K562 (cell line): ENCODE results near the gene HSPB7. TPM values are rescaled to one million over a fixed set of nuclear protein-coding genes. Genes with fewer than 3 reads are reported as not detected.
"Not testable (repeated sequence)": the region's sequence is repeated elsewhere in the genome, so short reads cannot be mapped to it uniquely, and the experiment has no call there.

Experiments
- ATAC-seq: fragments of 200-7000 bp; cut with Tn5 transposase; 3 replicates; pipeline ENCODE4 v1.9.1; 2020; ENCODE audit warnings: moderate library complexity
- BruUV-seq: library from RNA; stranded (reverse); fragments of 400-500 nt; replicated peaks from 2 replicates; lab custom pipeline; 2021; lab: Mats Ljungman, UMichigan
- CTCF ChIA-PET: fragments of 300-600 bp; formaldehyde crosslinking; extraction: SDS; loops from one replicate; lab custom pipeline; 2021; ENCODE audit warnings: low intra/inter-chr PET ratio; lab: Yijun Ruan, JAX
- POLR2A ChIA-PET: fragments of 300-600, 350-650 bp; sonication (Branson Sonifier 250); formaldehyde crosslinking; extraction: SDS; loops from one replicate; lab custom pipeline; 2021; ENCODE audit warnings: antibody characterized with exemption, inconsistent platforms; lab: Yijun Ruan, JAX
- DNase-seq, 4 experiments: peaks; one replicate each; pipeline versions ENCODE4 v3.0.0 to v3.0.0-alpha.2; 2011 to 2018; ENCODE audit warnings: low spot score in 3 of 4, mixed read lengths in 3 of 4; ENCODE audit errors: extremely low read depth in 1 of 4
- FAIRE-seq: peaks from 2 replicates; lab custom pipeline; 2011; peaks lifted over from hg19 to GRCh38; lab: Jason Lieb, UNC
- H2AFZ ChIP-seq: 2 replicates; pipeline ENCODE4 v1.6.0; 2011; ENCODE audit warnings: low read depth, low read length, control low read depth, inconsistent platforms
- H3K27ac ChIP-seq: fragments of 200-600 bp; 3 replicates; pipeline ENCODE4 v1.8.0; 2011; ENCODE audit warnings: low read depth, mild to moderate bottlenecking, control low read depth, inconsistent platforms, low read length, moderate library complexity, mixed read lengths; ENCODE audit errors: extremely low read depth
- H3K27me3 ChIP-seq, 2 experiments: fragments of 300-600 bp in 1 of 2; 2 replicates in 1 of 2; 3 replicates in 1 of 2; pipeline versions ENCODE4 v1.6.0 to v1.8.0; 2011; ENCODE audit warnings: inconsistent platforms in 2 of 2, low read length in 2 of 2, mild to moderate bottlenecking in 1 of 2, mixed read lengths in 1 of 2, moderate library complexity in 1 of 2; ENCODE audit not compliant: control insufficient read depth in 2 of 2, insufficient read depth in 2 of 2
- H3K36me3 ChIP-seq: fragments of 300-600 bp; 3 replicates; pipeline ENCODE4 v1.8.0; 2011; ENCODE audit warnings: mild to moderate bottlenecking, low read length, inconsistent platforms; ENCODE audit not compliant: control insufficient read depth, insufficient read depth
- H3K4me1 ChIP-seq, 2 experiments: fragments of 200-600 bp in 1 of 2; replicated peaks in 1 of 2; 2 replicates in 1 of 2; 3 replicates in 1 of 2; pipeline versions ENCODE4 v1.5.1 to v1.8.0; 2011; ENCODE audit warnings: inconsistent platforms in 2 of 2, low read length in 2 of 2, mild to moderate bottlenecking in 1 of 2, mixed read lengths in 1 of 2, moderate library complexity in 1 of 2; ENCODE audit not compliant: control insufficient read depth in 2 of 2, insufficient read depth in 2 of 2
- H3K4me2 ChIP-seq: 2 replicates; pipeline ENCODE4 v1.6.1; 2011; ENCODE audit warnings: low read length, control low read depth, inconsistent platforms, mixed read lengths; ENCODE audit not compliant: insufficient read depth
- H3K4me3 ChIP-seq: fragments of 200-600 bp; sonication (generic), shearing (Covaris generic); 2 replicates; pipeline ENCODE4 v1.5.1; 2016; ENCODE audit warnings: control low read depth, inconsistent platforms
- H3K79me2 ChIP-seq: fragments of 200-600 bp; 3 replicates; pipeline ENCODE4 v1.8.0; 2011; ENCODE audit warnings: low read length, inconsistent platforms; ENCODE audit not compliant: control insufficient read depth, insufficient read depth
- H3K9ac ChIP-seq, 2 experiments: 2 replicates each; pipeline versions ENCODE4 v1.6.0 to v1.6.1; 2011; ENCODE audit warnings: low read depth in 2 of 2, low read length in 2 of 2, control low read depth in 1 of 2, inconsistent platforms in 1 of 2, mild to moderate bottlenecking in 1 of 2, mixed read lengths in 1 of 2; ENCODE audit not compliant: insufficient read depth in 1 of 2
- H3K9me1 ChIP-seq: one replicate; pipeline ENCODE4 v1.6.0; 2011; ENCODE audit warnings: inconsistent platforms, mild to moderate bottlenecking, low read length, moderate library complexity; ENCODE audit not compliant: control insufficient read depth, insufficient read depth
- H3K9me3 ChIP-seq: replicated peaks from 2 replicates; pipeline ENCODE4 v1.5.1; 2011; ENCODE audit warnings: low read depth, low read length, inconsistent platforms; ENCODE audit not compliant: control insufficient read depth, insufficient read depth
- H4K20me1 ChIP-seq: replicated peaks from 2 replicates; pipeline ENCODE4 v1.6.1; 2011; ENCODE audit warnings: low read length, inconsistent platforms, mixed read lengths; ENCODE audit not compliant: control insufficient read depth, insufficient read depth
- BCOR ChIP-seq: fragments of 450-650 bp; IDR thresholded peaks from 2 replicates; pipeline ENCODE4 v1.6.1; 2016
- PPARD ChIP-seq: fragments of 250-450 bp; sonication (Bioruptor Pico); IDR thresholded peaks from 2 replicates; pipeline ENCODE4 v1.8.0; 2022; ENCODE audit warnings: inconsistent platforms, mild to moderate bottlenecking, moderate library complexity
- PTBP1 ChIP-seq: fragments of 200-400 bp; formaldehyde crosslinking; IDR thresholded peaks from 2 replicates; pipeline ENCODE4 v1.6.1; 2017; ENCODE audit warnings: low read depth, low read length
- RBM25 ChIP-seq: fragments of 200-400 bp; formaldehyde crosslinking; IDR thresholded peaks from 2 replicates; pipeline ENCODE4 v1.6.1; 2018; ENCODE audit warnings: low read length, low read depth, moderate library complexity; ENCODE audit not compliant: severe bottlenecking
- ZNF121 ChIP-seq: sonication (generic); formaldehyde crosslinking; conservative IDR thresholded peaks from 2 replicates; pipeline ENCODE4 v1.8.0; 2022; ENCODE audit warnings: missing genetic modification reagents
- ZNF764 ChIP-seq: fragments of 250-450 bp; sonication (Bioruptor Pico); IDR thresholded peaks from 2 replicates; pipeline ENCODE4 v1.4.0; 2020; ENCODE audit warnings: low read depth, mild to moderate bottlenecking, moderate library complexity
- WGBS: fragments of 100-300 bp; shearing (Covaris generic); methylation state at CpG from one replicate; pipeline ENCODE4 v1.1.6; 2016; ENCODE audit warnings: low coverage, mixed read lengths; ENCODE audit not compliant: insufficient coverage; ENCODE audit errors: missing lambda C conversion rate; 5-methylcytosine and 5-hydroxymethylcytosine counted together
- in situ Hi-C: fragments of 300-500 bp; cut with MboI; formaldehyde crosslinking; loops from 4 replicates; pipeline ENCODE4 v1.15.0; 2018; ENCODE audit warnings: inconsistent platforms, mixed read lengths
- intact Hi-C: fragments of 100-400 bp; cut with micrococcal nuclease; formaldehyde crosslinking; loops from 2 replicates; pipeline ENCODE4 v1.14.2; 2022
- polyA plus RNA-seq, 8 experiments: library from polyadenylated mRNA; depleted of rRNA in 4 of 8; stranded (reverse) in 5 of 8; unstranded in 3 of 8; fragments of >200 nt; fragmentation: Nextera tagmentation in 2 of 8; fragmentation: Illumina TruSeq in 1 of 8; extraction: Ambion mirVana in 2 of 8; extraction: Trizol in 1 of 8; gene quantifications; 2 replicates each; pipeline versions ENCODE4 v1.2.1 to v1.2.3, GENCODE V29; 2011 to 2014; ENCODE audit warnings: inconsistent platforms in 1 of 8, missing spikeins in 1 of 8
- total RNA-seq, 7 experiments: library from RNA; depleted of rRNA in 6 of 7; stranded (reverse); fragments of >200 nt in 6 of 7; fragmentation: Illumina TruSeq in 2 of 7; extraction: Trizol in 2 of 7; gene quantifications; 2 replicates each; pipeline versions ENCODE4 v1.2.1 to v1.2.3, GENCODE V29; 2011 to 2021; ENCODE audit warnings: low replicate concordance in 1 of 7
- TF ChIP-seq, protein P1 (sequence below): fragments of 450-650 bp; IDR thresholded peaks from 2 replicates; pipeline ENCODE4 v1.6.1; 2018; ENCODE audit not compliant: partially characterized antibody

Gene HSPB7
- total and polyA plus RNA-seq, 9 of the 15 experiments (the other 6 are each of a cell fraction or from before 2014, with no cell fraction given) = 0.05 to 0.19 (median 0.07) TPM; not detected in 6

DNA sequence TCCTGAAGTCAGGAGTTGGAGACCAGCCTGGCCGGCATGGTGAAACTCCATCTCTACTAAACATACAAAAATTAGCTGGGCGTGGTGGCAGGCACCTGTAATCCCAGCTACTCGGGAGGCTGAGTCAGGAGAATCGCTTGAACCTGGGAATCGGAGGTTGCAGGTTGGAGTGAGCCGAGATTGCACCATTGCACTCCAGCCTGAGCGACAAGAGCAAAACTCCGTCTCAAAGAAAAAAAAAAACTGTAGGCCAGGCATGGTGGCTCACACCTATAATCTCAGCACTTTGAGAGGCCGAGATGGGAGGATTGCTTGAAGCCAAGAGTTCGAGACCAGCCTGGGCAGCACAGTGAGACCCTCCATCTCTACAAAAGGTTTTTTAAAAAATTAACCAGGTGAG, 16.6 kb downstream of the HSPB7 start:
- ATAC-seq, H3K27ac ChIP-seq, BruUV-seq, H3K9me3 ChIP-seq, H4K20me1 ChIP-seq, H3K4me3 ChIP-seq, in situ Hi-C loops, H3K36me3 ChIP-seq, DNase-seq, H3K4me1 ChIP-seq, H3K4me2 ChIP-seq, FAIRE-seq, CTCF ChIA-PET, H3K9me1 ChIP-seq, intact Hi-C loops, H2AFZ ChIP-seq, H3K79me2 ChIP-seq, H3K9ac ChIP-seq: not testable (repeated sequence)
- peak; percentile 47 for TF ChIP-seq ZNF121 (CRISPR knock-in tag)
- peaks cover 15 to 38% of the 10 kb centered on the region in 2 experiments; a peak in 3 of 5 replicates for H3K27me3 ChIP-seq
- 28% methylated on average over 7 of the region's 10 CpGs for WGBS
- POLR2A ChIA-PET = interaction anchor here (1.0 to 1.6 kb wide), 2 partner anchors 13 to 165 kb away, joined by 3 to 6 read pairs; no protein-coding TSS in a partner anchor

DNA sequence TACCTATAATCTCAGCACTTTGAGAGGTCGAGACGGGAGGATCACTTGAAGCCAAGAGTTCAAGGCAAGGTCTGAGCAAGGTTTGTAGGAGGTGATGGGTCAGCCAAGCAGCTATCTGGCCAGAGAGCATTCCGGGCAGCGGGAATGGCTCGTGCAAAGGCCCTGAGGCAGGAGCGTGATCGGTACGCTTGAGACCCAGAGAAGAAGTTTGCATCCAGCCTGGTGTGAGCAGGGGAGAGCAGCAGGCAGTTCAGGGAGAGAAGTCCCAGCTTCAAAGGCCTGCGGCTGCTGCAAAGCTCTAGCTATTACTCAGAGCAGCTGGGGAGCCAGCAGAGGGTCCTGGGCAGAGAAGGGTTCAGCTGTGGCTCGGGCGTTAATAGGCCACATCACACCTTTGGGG, 18.9 kb downstream of the HSPB7 start:
- Histone ChIP-seq H3K27me3 (peaks cover 15 to 34% of the 10 kb centered on the region in 2 experiments; a peak in 3 of 5 replicates), H4K20me1 (no peaks in the 10 kb centered on the region), H2AFZ (no peak overlapping the region), H3K9me3 (no peaks in the 10 kb centered on the region), H3K79me2 (no peaks in the 10 kb centered on the region), H3K27ac (no peak overlapping the region), H3K36me3 (no peaks in the 10 kb centered on the region), H3K9me1 (no peaks in the 10 kb centered on the region), H3K9ac (no peak overlapping the region; a peak in 1 of 4 replicates), H3K4me2 (no peak overlapping the region), H3K4me3 (no peak overlapping the region), H3K4me1 (peaks cover 0 to 9% of the 10 kb centered on the region in 2 experiments; a peak in 2 of 5 replicates)
- ATAC-seq (no peak), DNase-seq (no peak), FAIRE-seq (no peak)
- TF ChIP-seq, protein P1, sequence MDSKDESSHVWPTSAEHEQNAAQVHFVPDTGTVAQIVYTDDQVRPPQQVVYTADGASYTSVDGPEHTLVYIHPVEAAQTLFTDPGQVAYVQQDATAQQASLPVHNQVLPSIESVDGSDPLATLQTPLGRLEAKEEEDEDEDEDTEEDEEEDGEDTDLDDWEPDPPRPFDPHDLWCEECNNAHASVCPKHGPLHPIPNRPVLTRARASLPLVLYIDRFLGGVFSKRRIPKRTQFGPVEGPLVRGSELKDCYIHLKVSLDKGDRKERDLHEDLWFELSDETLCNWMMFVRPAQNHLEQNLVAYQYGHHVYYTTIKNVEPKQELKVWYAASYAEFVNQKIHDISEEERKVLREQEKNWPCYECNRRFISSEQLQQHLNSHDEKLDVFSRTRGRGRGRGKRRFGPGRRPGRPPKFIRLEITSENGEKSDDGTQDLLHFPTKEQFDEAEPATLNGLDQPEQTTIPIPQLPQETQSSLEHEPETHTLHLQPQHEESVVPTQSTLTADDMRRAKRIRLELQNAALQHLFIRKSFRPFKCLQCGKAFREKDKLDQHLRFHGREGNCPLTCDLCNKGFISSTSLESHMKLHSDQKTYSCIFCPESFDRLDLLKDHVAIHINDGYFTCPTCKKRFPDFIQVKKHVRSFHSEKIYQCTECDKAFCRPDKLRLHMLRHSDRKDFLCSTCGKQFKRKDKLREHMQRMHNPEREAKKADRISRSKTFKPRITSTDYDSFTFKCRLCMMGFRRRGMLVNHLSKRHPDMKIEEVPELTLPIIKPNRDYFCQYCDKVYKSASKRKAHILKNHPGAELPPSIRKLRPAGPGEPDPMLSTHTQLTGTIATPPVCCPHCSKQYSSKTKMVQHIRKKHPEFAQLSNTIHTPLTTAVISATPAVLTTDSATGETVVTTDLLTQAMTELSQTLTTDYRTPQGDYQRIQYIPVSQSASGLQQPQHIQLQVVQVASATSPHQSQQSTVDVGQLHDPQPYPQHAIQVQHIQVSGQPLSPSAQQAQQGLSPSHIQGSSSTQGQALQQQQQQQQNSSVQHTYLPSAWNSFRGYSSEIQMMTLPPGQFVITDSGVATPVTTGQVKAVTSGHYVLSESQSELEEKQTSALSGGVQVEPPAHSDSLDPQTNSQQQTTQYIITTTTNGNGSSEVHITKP = no peak
- TF ChIP-seq RBM25 (peak; percentile 33), PTBP1 (0 out of 2 replicates have a peak, but pooled peaks have one; percentile 56), PPARD (CRISPR knock-in tag) (no peak), BCOR (peak; percentile 44; the same call in 1 of the 2 replicates), ZNF764 (CRISPR knock-in tag) (no peak)
- intact Hi-C loops = no loop called here
- in situ Hi-C loops = no loop called here
- ChIA-PET POLR2A (interaction anchor here (0.5 to 1.1 kb wide), 3 partner anchors 70 to 203 kb away, joined by 3 to 4 read pairs (median 4); no protein-coding TSS in a partner anchor), CTCF (no interaction called here)
- BruUV-seq = no TSS peak
- WGBS = 18% methylated on average over 11 of the region's 11 CpGs
